K562 (cell line): ENCODE results near the gene ZNF613. TPM values are rescaled to one million over a fixed set of nuclear protein-coding genes. Genes with fewer than 3 reads are reported as not detected.
A peak's percentile ranks its signal among the peaks of the same experiment; 100 is the strongest.

Experiments
- ELF2 ChIP-seq: fragments of 250-450 bp; sonication (Bioruptor Pico); IDR thresholded peaks from 2 replicates; pipeline ENCODE4 v1.5.0; 2021; ENCODE audit warnings: mild to moderate bottlenecking
- HCFC1 ChIP-seq: IDR thresholded peaks from 2 replicates; pipeline ENCODE4 v1.6.1; 2012; ENCODE audit warnings: low read depth, low read length, improper control_type of control experiment
- KDM2B ChIP-seq: fragments of 250-450 bp; sonication (Bioruptor Pico); IDR thresholded peaks from 2 replicates; pipeline ENCODE4 v1.8.0; 2021; ENCODE audit warnings: mild to moderate bottlenecking, moderate library complexity
- MYBL2 ChIP-seq, 2 experiments: fragments of 450-650 bp in 1 of 2; sonication (generic) in 1 of 2; formaldehyde crosslinking in 1 of 2; IDR thresholded peaks; 2 replicates each; pipeline versions ENCODE4 v1.6.1 to v1.8.1; 2017 to 2022; ENCODE audit warnings: borderline replicate concordance in 1 of 2, inconsistent platforms in 1 of 2, low read depth in 1 of 2, mild to moderate bottlenecking in 1 of 2, missing genetic modification reagents in 1 of 2, moderate library complexity in 1 of 2
- RBM17 ChIP-seq: fragments of 200-400 bp; formaldehyde crosslinking; IDR thresholded peaks from 2 replicates; pipeline ENCODE4 v1.6.1; 2017; ENCODE audit warnings: low read depth, mild to moderate bottlenecking, low read length, borderline replicate concordance
- ZZZ3 ChIP-seq: fragments of 450-650 bp; IDR thresholded peaks from 2 replicates; pipeline ENCODE4 v1.6.1; 2016; ENCODE audit warnings: antibody characterized with exemption, mild to moderate bottlenecking, moderate library complexity
- polyA plus RNA-seq, 8 experiments: library from polyadenylated mRNA; depleted of rRNA in 4 of 8; stranded (reverse) in 5 of 8; unstranded in 3 of 8; fragments of >200 nt; fragmentation: Nextera tagmentation in 2 of 8; fragmentation: Illumina TruSeq in 1 of 8; extraction: Ambion mirVana in 2 of 8; extraction: Trizol in 1 of 8; gene quantifications; 2 replicates each; pipeline versions ENCODE4 v1.2.1 to v1.2.3, GENCODE V29; 2011 to 2014; ENCODE audit warnings: inconsistent platforms in 1 of 8, missing spikeins in 1 of 8
- total RNA-seq, 7 experiments: library from RNA; depleted of rRNA in 6 of 7; stranded (reverse); fragments of >200 nt in 6 of 7; fragmentation: Illumina TruSeq in 2 of 7; extraction: Trizol in 2 of 7; gene quantifications; 2 replicates each; pipeline versions ENCODE4 v1.2.1 to v1.2.3, GENCODE V29; 2011 to 2021; ENCODE audit warnings: low replicate concordance in 1 of 7
- TF ChIP-seq, protein P1 (sequence below), 2 experiments: fragments of 450-650 bp in 1 of 2; sonication (generic) in 1 of 2; formaldehyde crosslinking in 1 of 2; IDR thresholded peaks; 2 replicates each; pipeline versions ENCODE4 v1.7.1 to v1.9.0; 2016 to 2022; ENCODE audit warnings: inconsistent platforms in 1 of 2, mild to moderate bottlenecking in 1 of 2, missing genetic modification reagents in 1 of 2
- TF ChIP-seq, protein P2 (sequence below): fragments of 250-450 bp; sonication (Bioruptor Pico); IDR thresholded peaks from 2 replicates; pipeline ENCODE4 v1.4.0; 2020; ENCODE audit warnings: mild to moderate bottlenecking, moderate library complexity
- TF ChIP-seq, protein P3 (sequence below): fragments of 450-650 bp; formaldehyde crosslinking; IDR thresholded peaks from 2 replicates; pipeline ENCODE4 v1.4.0; 2020; ENCODE audit warnings: mild to moderate bottlenecking, moderate library complexity

Gene ZNF613
- total and polyA plus RNA-seq, 9 of the 15 experiments (the other 6 are each of a cell fraction or from before 2014, with no cell fraction given) = 2.1 to 4.5 (median 2.7) TPM

GRCh38 chr19:51986309-51987291 lies 59.3 kb downstream of the ZNF613 start, which contains the start of gene ZNF350 (continued):
- TF ChIP-seq, protein P1, sequence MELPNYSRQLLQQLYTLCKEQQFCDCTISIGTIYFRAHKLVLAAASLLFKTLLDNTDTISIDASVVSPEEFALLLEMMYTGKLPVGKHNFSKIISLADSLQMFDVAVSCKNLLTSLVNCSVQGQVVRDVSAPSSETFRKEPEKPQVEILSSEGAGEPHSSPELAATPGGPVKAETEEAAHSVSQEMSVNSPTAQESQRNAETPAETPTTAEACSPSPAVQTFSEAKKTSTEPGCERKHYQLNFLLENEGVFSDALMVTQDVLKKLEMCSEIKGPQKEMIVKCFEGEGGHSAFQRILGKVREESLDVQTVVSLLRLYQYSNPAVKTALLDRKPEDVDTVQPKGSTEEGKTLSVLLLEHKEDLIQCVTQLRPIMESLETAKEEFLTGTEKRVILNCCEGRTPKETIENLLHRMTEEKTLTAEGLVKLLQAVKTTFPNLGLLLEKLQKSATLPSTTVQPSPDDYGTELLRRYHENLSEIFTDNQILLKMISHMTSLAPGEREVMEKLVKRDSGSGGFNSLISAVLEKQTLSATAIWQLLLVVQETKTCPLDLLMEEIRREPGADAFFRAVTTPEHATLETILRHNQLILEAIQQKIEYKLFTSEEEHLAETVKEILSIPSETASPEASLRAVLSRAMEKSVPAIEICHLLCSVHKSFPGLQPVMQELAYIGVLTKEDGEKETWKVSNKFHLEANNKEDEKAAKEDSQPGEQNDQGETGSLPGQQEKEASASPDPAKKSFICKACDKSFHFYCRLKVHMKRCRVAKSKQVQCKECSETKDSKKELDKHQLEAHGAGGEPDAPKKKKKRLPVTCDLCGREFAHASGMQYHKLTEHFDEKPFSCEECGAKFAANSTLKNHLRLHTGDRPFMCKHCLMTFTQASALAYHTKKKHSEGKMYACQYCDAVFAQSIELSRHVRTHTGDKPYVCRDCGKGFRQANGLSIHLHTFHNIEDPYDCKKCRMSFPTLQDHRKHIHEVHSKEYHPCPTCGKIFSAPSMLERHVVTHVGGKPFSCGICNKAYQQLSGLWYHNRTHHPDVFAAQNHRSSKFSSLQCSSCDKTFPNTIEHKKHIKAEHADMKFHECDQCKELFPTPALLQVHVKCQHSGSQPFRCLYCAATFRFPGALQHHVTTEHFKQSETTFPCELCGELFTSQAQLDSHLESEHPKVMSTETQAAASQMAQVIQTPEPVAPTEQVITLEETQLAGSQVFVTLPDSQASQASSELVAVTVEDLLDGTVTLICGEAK (IDR thresholded peaks at IDR 0.05) = peak; percentile 31; the same call in 1 of the 2 replicates
- TF ChIP-seq, protein P1 (CRISPR knock-in tag; IDR thresholded peaks at IDR 0.05) = no peak
- TF ChIP-seq RBM17 = no peak
- peak; percentile 85 for TF ChIP-seq ELF2 (CRISPR knock-in tag)
- TF ChIP-seq, protein P2, sequence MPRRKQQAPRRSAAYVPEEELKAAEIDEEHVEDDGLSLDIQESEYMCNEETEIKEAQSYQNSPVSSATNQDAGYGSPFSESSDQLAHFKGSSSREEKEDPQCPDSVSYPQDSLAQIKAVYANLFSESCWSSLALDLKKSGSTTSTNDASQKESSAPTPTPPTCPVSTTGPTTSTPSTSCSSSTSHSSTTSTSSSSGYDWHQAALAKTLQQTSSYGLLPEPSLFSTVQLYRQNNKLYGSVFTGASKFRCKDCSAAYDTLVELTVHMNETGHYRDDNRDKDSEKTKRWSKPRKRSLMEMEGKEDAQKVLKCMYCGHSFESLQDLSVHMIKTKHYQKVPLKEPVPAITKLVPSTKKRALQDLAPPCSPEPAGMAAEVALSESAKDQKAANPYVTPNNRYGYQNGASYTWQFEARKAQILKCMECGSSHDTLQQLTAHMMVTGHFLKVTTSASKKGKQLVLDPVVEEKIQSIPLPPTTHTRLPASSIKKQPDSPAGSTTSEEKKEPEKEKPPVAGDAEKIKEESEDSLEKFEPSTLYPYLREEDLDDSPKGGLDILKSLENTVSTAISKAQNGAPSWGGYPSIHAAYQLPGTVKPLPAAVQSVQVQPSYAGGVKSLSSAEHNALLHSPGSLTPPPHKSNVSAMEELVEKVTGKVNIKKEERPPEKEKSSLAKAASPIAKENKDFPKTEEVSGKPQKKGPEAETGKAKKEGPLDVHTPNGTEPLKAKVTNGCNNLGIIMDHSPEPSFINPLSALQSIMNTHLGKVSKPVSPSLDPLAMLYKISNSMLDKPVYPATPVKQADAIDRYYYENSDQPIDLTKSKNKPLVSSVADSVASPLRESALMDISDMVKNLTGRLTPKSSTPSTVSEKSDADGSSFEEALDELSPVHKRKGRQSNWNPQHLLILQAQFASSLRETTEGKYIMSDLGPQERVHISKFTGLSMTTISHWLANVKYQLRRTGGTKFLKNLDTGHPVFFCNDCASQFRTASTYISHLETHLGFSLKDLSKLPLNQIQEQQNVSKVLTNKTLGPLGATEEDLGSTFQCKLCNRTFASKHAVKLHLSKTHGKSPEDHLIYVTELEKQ (CRISPR knock-in tag) = no peak
- no peak for TF ChIP-seq ZZZ3
- TF ChIP-seq, protein P3, sequence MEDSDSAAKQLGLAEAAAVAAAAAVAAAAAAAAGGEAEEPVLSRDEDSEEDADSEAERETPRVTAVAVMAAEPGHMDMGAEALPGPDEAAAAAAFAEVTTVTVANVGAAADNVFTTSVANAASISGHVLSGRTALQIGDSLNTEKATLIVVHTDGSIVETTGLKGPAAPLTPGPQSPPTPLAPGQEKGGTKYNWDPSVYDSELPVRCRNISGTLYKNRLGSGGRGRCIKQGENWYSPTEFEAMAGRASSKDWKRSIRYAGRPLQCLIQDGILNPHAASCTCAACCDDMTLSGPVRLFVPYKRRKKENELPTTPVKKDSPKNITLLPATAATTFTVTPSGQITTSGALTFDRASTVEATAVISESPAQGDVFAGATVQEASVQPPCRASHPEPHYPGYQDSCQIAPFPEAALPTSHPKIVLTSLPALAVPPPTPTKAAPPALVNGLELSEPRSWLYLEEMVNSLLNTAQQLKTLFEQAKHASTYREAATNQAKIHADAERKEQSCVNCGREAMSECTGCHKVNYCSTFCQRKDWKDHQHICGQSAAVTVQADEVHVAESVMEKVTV = no peak
- peak; percentile 91 for TF ChIP-seq HCFC1
- TF ChIP-seq KDM2B (CRISPR knock-in tag) = no peak
- TF ChIP-seq MYBL2 (IDR thresholded peaks at IDR 0.05; ENCODE audit: low read depth) = peak; percentile 63; the same call in 1 of the 2 replicates
- TF ChIP-seq MYBL2 (CRISPR knock-in tag; IDR thresholded peaks at IDR 0.05; ENCODE audit: borderline replicate concordance) = no peak
